GM18909 (cell line): ENCODE results near the gene MECR.
"Not testable (repeated sequence)": the region's sequence is repeated elsewhere in the genome, so short reads cannot be mapped to it uniquely, and the experiment has no call there.

Experiments used
- ATAC-seq: cut with Tn5 transposase; IDR thresholded peaks from one replicate; pipeline ENCODE4 v1.9.1; 2021; ENCODE audit warnings: mild to moderate bottlenecking; ENCODE audit not compliant: unreplicated experiment, poor library complexity

Gene MECR

GRCh38 chr1:29237129-29237821, 6.5 kb upstream of the MECR start:
- ATAC-seq: no peak

GRCh38 chr1:29236712-29237128, 6.0 kb upstream of the MECR start:
- no peak for ATAC-seq

- ATAC-seq: peak; percentile 73
Measured at GRCh38 chr1:29235955-29236711, 5.4 kb upstream of the MECR start, which contains the start of gene PTPRU. Gene PTPRU, plus strand, starts transcription at chr1:29236522. Its CDS starts 123 bp downstream, at chr1:29236645.

GRCh38 chr1:29234881-29235280, 4.1 kb upstream of the MECR start:
- ATAC-seq: not testable (repeated sequence)

GRCh38 chr1:29234471-29234870, 3.7 kb upstream of the MECR start:
- ATAC-seq: no peak

GRCh38 chr1:29233693-29234092, 3.0 kb upstream of the MECR start:
- ATAC-seq: no peak

- ATAC-seq: no peak
Measured at GRCh38 chr1:29232387-29232786, 1.7 kb upstream of the MECR start.

GRCh38 chr1:29230204-29230552, 556 bp downstream of the MECR start:
- ATAC-seq: no peak

- ATAC-seq: no peak
Measured at GRCh38 chr1:29227511-29227910, 3.2 kb downstream of the MECR start.

GRCh38 chr1:29225361-29225760, 5.4 kb downstream of the MECR start:
- ATAC-seq: no peak

GRCh38 chr1:29224356-29224837, 6.3 kb downstream of the MECR start:
- ATAC-seq: no peak

- no peak for ATAC-seq
Measured at GRCh38 chr1:29223521-29223920, 7.2 kb downstream of the MECR start.

GRCh38 chr1:29222686-29223085, 8.0 kb downstream of the MECR start:
- ATAC-seq: no peak

GRCh38 chr1:29222260-29222659, 8.5 kb downstream of the MECR start:
- ATAC-seq: not testable (repeated sequence)

GRCh38 chr1:29221296-29221695, 9.4 kb downstream of the MECR start:
- ATAC-seq: no peak

GRCh38 chr1:29218223-29218622, 12.5 kb downstream of the MECR start:
- ATAC-seq: no peak

- ATAC-seq: no peak
Measured at GRCh38 chr1:29217633-29218032, 13.1 kb downstream of the MECR start.

- no peak for ATAC-seq
Measured at GRCh38 chr1:29213055-29213454, 17.7 kb downstream of the MECR start.

GRCh38 chr1:29211086-29212030, 19.4 kb downstream of the MECR start:
- ATAC-seq: no peak

GRCh38 chr1:29210278-29211085, 20.3 kb downstream of the MECR start:
- no peak for ATAC-seq
